ENCODE data around the gene TRIO.

Gene TRIO

DNA sequence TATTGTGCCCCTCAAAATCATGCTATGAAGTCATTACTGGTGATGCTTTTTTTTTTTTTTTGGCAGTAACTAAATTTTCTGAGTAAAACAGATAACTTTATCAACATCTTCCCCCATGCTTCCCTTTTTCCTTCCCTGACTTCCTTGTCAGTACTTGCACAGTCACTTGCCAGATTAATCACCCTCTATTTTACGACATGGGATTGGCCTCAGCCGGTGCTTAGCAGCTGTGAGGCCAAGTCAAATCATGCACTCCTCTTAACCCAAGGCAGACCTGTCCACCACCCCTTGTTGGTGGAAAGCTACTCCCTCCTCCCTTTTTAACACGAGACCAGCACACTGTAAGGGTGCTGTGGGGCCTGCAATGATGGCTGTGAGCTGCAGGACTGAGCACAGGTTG lies 320.5 kb downstream of the TRIO start:
- peak; percentile 16 for DNase-seq (ENCODE audit: extremely low spot score)
- TF ChIP-seq, protein P1, sequence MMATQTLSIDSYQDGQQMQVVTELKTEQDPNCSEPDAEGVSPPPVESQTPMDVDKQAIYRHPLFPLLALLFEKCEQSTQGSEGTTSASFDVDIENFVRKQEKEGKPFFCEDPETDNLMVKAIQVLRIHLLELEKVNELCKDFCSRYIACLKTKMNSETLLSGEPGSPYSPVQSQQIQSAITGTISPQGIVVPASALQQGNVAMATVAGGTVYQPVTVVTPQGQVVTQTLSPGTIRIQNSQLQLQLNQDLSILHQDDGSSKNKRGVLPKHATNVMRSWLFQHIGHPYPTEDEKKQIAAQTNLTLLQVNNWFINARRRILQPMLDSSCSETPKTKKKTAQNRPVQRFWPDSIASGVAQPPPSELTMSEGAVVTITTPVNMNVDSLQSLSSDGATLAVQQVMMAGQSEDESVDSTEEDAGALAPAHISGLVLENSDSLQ (IDR thresholded peaks at IDR 0.05) = peak; percentile 59
- no peak for TF ChIP-seq FOXA1 (IDR thresholded peaks at IDR 0.05)
- TF ChIP-seq NFRKB (IDR thresholded peaks at IDR 0.05) = no peak
- no peak for TF ChIP-seq LEF1 (IDR thresholded peaks at IDR 0.05; ENCODE audit: borderline replicate concordance)
- no peak for TF ChIP-seq SUZ12 (IDR thresholded peaks at IDR 0.05)
- TF ChIP-seq HDGF (IDR thresholded peaks at IDR 0.05; ENCODE audit: borderline replicate concordance) = no peak
- ChIA-PET CTCF (no interaction called here), POLR2A (no interaction called here)

DNA sequence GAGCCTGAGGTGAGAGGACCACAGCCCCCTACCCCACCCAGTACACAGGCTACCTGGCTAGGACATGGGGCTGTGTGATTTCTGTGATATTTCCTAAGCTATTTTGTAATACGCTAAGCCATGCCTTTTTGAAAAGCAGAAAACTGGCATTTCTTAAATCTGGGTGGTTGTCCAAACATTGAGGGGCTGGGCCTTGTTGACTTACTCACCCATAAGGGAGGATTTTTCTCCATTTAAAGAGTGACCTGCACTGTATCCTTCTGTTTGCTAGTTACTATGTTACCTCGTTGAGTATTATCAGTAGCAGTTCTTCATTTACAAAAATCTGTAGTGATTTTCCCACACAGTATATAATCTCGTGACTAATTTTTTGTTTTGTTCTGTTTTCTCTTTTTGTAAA lies 321.0 kb downstream of the TRIO start:
- DNase-seq (ENCODE audit: extremely low spot score) = no peak
- TF ChIP-seq L3MBTL2 (conservative IDR thresholded peaks at IDR 0.05) = no peak
- TF ChIP-seq LEF1 (IDR thresholded peaks at IDR 0.05; ENCODE audit: borderline replicate concordance) = no peak
- no peak for TF ChIP-seq FOXA1 (IDR thresholded peaks at IDR 0.05)
- TF ChIP-seq FOXK2 (IDR thresholded peaks at IDR 0.05) = no peak
- TF ChIP-seq, protein P1 (IDR thresholded peaks at IDR 0.05) = no peak
- no peak for TF ChIP-seq SUZ12 (IDR thresholded peaks at IDR 0.05)
- TF ChIP-seq ARNT (IDR thresholded peaks at IDR 0.05) = no peak
- no peak for TF ChIP-seq BHLHE40 (IDR thresholded peaks at IDR 0.05; ENCODE audit: borderline replicate concordance)
- no peak for TF ChIP-seq FOXM1 (IDR thresholded peaks at IDR 0.05; ENCODE audit: borderline replicate concordance)
- TF ChIP-seq NFRKB (IDR thresholded peaks at IDR 0.05) = no peak
- TF ChIP-seq TARDBP (IDR thresholded peaks at IDR 0.05) = no peak
- no peak for TF ChIP-seq CTBP1 (IDR thresholded peaks at IDR 0.05; ENCODE audit: borderline replicate concordance)
- TF ChIP-seq ELF4 (IDR thresholded peaks at IDR 0.05) = no peak
- TF ChIP-seq ZNF384 (IDR thresholded peaks at IDR 0.05) = no peak
- TF ChIP-seq HDGF (IDR thresholded peaks at IDR 0.05; ENCODE audit: borderline replicate concordance) = no peak
- no peak for TF ChIP-seq SP1 (IDR thresholded peaks at IDR 0.05)
- ChIA-PET POLR2A (no interaction called here), CTCF (no interaction called here)

DNA sequence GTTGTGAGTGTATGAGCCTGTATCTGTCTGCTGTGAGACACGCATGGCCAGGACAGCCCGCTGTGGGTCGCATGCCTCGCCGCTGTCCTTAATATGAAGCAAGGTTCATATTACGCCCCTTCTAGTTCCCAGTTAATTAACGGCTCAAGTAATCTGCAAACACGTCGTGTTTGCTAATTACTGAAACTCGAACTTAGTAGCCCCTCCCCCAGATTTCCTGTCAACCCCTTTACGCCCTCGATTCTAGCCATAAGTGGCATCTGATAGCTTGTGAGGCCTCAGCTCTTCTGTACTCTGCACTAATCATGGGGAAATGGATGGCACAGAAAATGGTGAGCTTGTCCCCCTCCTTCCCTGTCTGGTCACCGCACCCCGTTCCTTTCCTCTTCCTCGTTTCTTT lies 321.5 kb downstream of the TRIO start:
- TF ChIP-seq SUZ12 (IDR thresholded peaks at IDR 0.05) (no peak), FOXK2 (IDR thresholded peaks at IDR 0.05) (no peak), FOXA1 (IDR thresholded peaks at IDR 0.05) (no peak)
- ChIA-PET POLR2A (no interaction called here), CTCF (no interaction called here)

DNA sequence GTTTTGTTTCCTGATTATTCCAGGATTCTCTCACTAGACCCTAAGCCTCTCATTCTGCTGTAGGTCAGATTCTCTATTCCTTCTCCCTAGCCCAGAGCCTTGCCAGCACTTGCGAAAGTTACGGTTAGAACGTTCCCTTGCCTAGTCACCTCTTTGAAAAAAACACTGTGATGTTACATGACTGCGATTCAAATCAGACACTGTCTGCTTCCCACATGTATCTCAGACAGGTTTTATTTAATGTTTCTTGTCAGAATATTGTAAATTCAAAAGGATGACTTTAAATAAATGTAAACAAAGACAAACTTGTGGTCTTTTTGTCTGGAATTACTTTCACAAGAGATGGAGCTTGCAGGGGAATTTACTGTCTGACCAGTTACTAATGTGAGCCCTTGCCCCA lies 322.0 kb downstream of the TRIO start:
- ChIA-PET CTCF (no interaction called here), POLR2A (no interaction called here)
- TF ChIP-seq HDGF (IDR thresholded peaks at IDR 0.05; ENCODE audit: borderline replicate concordance) (no peak), LEF1 (IDR thresholded peaks at IDR 0.05; ENCODE audit: borderline replicate concordance) (no peak), FOXM1 (IDR thresholded peaks at IDR 0.05; ENCODE audit: borderline replicate concordance) (no peak), CTBP1 (IDR thresholded peaks at IDR 0.05; ENCODE audit: borderline replicate concordance) (no peak), ARNT (IDR thresholded peaks at IDR 0.05) (no peak), L3MBTL2 (conservative IDR thresholded peaks at IDR 0.05) (no peak)
- TF ChIP-seq, protein P1 (IDR thresholded peaks at IDR 0.05) = no peak
- no peak for DNase-seq (ENCODE audit: extremely low spot score)

More for the DNA sequence above, 321.5 kb downstream of the TRIO start:
- DNase-seq (ENCODE audit: extremely low spot score) = no peak

DNA sequence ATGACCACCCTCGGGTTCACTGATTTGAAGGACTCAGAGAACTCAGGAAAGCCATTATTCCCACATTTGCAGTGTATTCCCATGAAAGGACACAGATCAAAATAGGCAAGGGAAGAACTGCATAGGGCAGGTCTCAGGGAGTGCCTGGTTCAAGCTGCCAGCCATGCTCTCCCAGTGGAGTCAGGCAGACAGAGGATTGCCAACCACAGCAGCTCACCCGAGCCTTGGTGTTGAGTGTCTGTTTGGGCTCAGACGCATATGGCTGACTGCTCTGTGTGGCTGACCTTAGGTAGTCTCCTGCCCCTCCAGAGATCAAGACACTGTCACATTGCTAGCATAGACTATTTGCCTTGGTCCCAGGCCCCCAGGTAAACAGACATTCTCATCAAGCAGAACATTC lies 322.6 kb downstream of the TRIO start:
- no peak for DNase-seq (ENCODE audit: extremely low spot score)
- ChIA-PET CTCF (no interaction called here), POLR2A (no interaction called here)
- TF ChIP-seq CTBP1 (IDR thresholded peaks at IDR 0.05; ENCODE audit: borderline replicate concordance) = no peak
- TF ChIP-seq SUZ12 (IDR thresholded peaks at IDR 0.05) = no peak
- TF ChIP-seq NFRKB (IDR thresholded peaks at IDR 0.05) = no peak
- no peak for TF ChIP-seq SP1 (IDR thresholded peaks at IDR 0.05)
- no peak for TF ChIP-seq ZNF384 (IDR thresholded peaks at IDR 0.05)
- no peak for TF ChIP-seq ELF4 (IDR thresholded peaks at IDR 0.05)
- no peak for TF ChIP-seq FOXA1 (IDR thresholded peaks at IDR 0.05)
- TF ChIP-seq LEF1 (IDR thresholded peaks at IDR 0.05; ENCODE audit: borderline replicate concordance) = no peak
- TF ChIP-seq TARDBP (IDR thresholded peaks at IDR 0.05) = no peak
- no peak for TF ChIP-seq FOXM1 (IDR thresholded peaks at IDR 0.05; ENCODE audit: borderline replicate concordance)
- TF ChIP-seq FOXK2 (IDR thresholded peaks at IDR 0.05) = no peak
- no peak for TF ChIP-seq L3MBTL2 (conservative IDR thresholded peaks at IDR 0.05)
- no peak for TF ChIP-seq HDGF (IDR thresholded peaks at IDR 0.05; ENCODE audit: borderline replicate concordance)
- no peak for TF ChIP-seq BHLHE40 (IDR thresholded peaks at IDR 0.05; ENCODE audit: borderline replicate concordance)
- TF ChIP-seq, protein P1 (IDR thresholded peaks at IDR 0.05) = no peak
- TF ChIP-seq ARNT (IDR thresholded peaks at IDR 0.05) = no peak

DNA sequence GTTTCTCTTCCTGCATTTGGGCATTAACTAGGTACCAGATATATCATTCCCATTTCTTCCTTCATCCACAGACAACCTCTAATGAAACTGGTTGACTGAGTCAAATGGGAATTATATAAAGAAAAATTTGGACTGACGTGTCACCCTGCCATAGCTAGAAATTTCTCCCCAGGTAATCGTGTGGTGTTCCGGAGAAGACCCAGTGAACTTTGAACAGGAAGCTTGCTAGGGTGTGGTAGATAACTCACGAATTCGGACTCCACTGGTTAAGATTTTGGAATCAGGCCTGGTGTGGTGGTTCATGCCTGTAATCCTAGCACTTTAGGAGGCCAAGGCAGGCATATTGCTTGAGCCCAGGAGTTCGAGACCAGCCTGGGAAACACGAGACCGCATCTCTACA lies 324.1 kb downstream of the TRIO start:
- no peak for TF ChIP-seq ARNT (IDR thresholded peaks at IDR 0.05)
- TF ChIP-seq FOXA1 (IDR thresholded peaks at IDR 0.05) = no peak
- TF ChIP-seq ZNF384 (IDR thresholded peaks at IDR 0.05) = no peak
- TF ChIP-seq NFRKB (IDR thresholded peaks at IDR 0.05) = no peak
- no peak for TF ChIP-seq SUZ12 (IDR thresholded peaks at IDR 0.05)
- no peak for TF ChIP-seq L3MBTL2 (conservative IDR thresholded peaks at IDR 0.05)
- no peak for TF ChIP-seq FOXK2 (IDR thresholded peaks at IDR 0.05)
- TF ChIP-seq HDGF (IDR thresholded peaks at IDR 0.05; ENCODE audit: borderline replicate concordance) = no peak
- no peak for TF ChIP-seq SP1 (IDR thresholded peaks at IDR 0.05)
- no peak for TF ChIP-seq BHLHE40 (IDR thresholded peaks at IDR 0.05; ENCODE audit: borderline replicate concordance)
- TF ChIP-seq CTBP1 (IDR thresholded peaks at IDR 0.05; ENCODE audit: borderline replicate concordance) = no peak
- TF ChIP-seq ELF4 (IDR thresholded peaks at IDR 0.05) = no peak
- TF ChIP-seq, protein P1 (IDR thresholded peaks at IDR 0.05) = no peak
- TF ChIP-seq LEF1 (IDR thresholded peaks at IDR 0.05; ENCODE audit: borderline replicate concordance) = no peak
- no peak for TF ChIP-seq TARDBP (IDR thresholded peaks at IDR 0.05)
- no peak for TF ChIP-seq FOXM1 (IDR thresholded peaks at IDR 0.05; ENCODE audit: borderline replicate concordance)
- CTCF ChIA-PET = no interaction called here
- POLR2A ChIA-PET = no interaction called here
- no peak for DNase-seq (ENCODE audit: extremely low spot score)
